ENCODE results near the gene CHKB. TPM values are rescaled to one million over a fixed set of nuclear protein-coding genes. Genes with fewer than 3 reads are reported as not detected.

Gene CHKB
- total RNA-seq, 1 donor from 2014 or later = 36.1 TPM

GRCh38 chr22:50622723-50623327 is 40.2 kb upstream of the CHKB start:
- Mint-ChIP-seq H3K4me3 (ENCODE audit: unreplicated experiment) (no peak overlapping the region), H3K36me3 (ENCODE audit: low read depth, unreplicated experiment) (peaks cover 2% of the 10 kb centered on the region), H3K27me3 (ENCODE audit: low read depth, unreplicated experiment) (peaks cover 15% of the 10 kb centered on the region), H3K9me3 (ENCODE audit: unreplicated experiment) (no peaks in the 10 kb centered on the region), H3K4me1 (ENCODE audit: low read depth, unreplicated experiment) (peaks cover 5% of the 10 kb centered on the region), H3K27ac (ENCODE audit: unreplicated experiment) (no peak overlapping the region)
- no peak overlapping the region for H3K27ac ChIP-seq (ENCODE audit: low read depth, low read length)
- DNase-seq (ENCODE audit: low read depth) (no peak), FAIRE-seq (no peak)
- H2AFZ ChIP-seq (ENCODE audit: low read depth, low read length) = no peak overlapping the region
- TF ChIP-seq CTCF (IDR thresholded peaks at IDR 0.05; ENCODE audit: insufficient read depth, low read depth, low read length) (no peak), EZH2 (IDR thresholded peaks at IDR 0.05; ENCODE audit: insufficient read depth, low read length) (no peak)
- no peak overlapping the region for H3K4me2 ChIP-seq (ENCODE audit: low read length)
- H3K27me3 ChIP-seq (ENCODE audit: insufficient read depth, low read length) = peaks cover 16% of the 10 kb centered on the region
- H3K4me3 ChIP-seq (ENCODE audit: insufficient read depth, low read depth, low read length) = no peak overlapping the region
- no peak overlapping the region for H3K9ac ChIP-seq (ENCODE audit: low read length)
- no peaks in the 10 kb centered on the region for H3K79me2 ChIP-seq (ENCODE audit: insufficient read depth, low read length)
- no peaks in the 10 kb centered on the region for H3K36me3 ChIP-seq (ENCODE audit: insufficient read depth, low read length)
- peaks cover 9% of the 10 kb centered on the region for H4K20me1 ChIP-seq (ENCODE audit: insufficient read depth, low read length)
- H3K9me3 ChIP-seq (ENCODE audit: insufficient read depth, low read depth, low read length) = no peaks in the 10 kb centered on the region
- H3K4me1 ChIP-seq (ENCODE audit: insufficient read depth, low read length) = peaks cover 6% of the 10 kb centered on the region

GRCh38 chr22:50621948-50622722 is 39.5 kb upstream of the CHKB start:
- no peak for FAIRE-seq
- Histone ChIP-seq H3K9ac (ENCODE audit: low read length) (no peak overlapping the region), H3K36me3 (ENCODE audit: insufficient read depth, low read length) (no peaks in the 10 kb centered on the region), H3K79me2 (ENCODE audit: insufficient read depth, low read length) (no peaks in the 10 kb centered on the region), H3K9me3 (ENCODE audit: insufficient read depth, low read depth, low read length) (no peaks in the 10 kb centered on the region), H3K4me3 (ENCODE audit: insufficient read depth, low read depth, low read length) (no peak overlapping the region), H3K4me2 (ENCODE audit: low read length) (no peak overlapping the region), H4K20me1 (ENCODE audit: insufficient read depth, low read length) (peaks cover 9% of the 10 kb centered on the region), H3K27me3 (ENCODE audit: insufficient read depth, low read length) (peaks cover 16% of the 10 kb centered on the region), H2AFZ (ENCODE audit: low read depth, low read length) (no peak overlapping the region), H3K27ac (ENCODE audit: low read depth, low read length) (no peak overlapping the region), H3K4me1 (ENCODE audit: insufficient read depth, low read length) (peaks cover under 1% of the 10 kb centered on the region)
- no peak for DNase-seq (ENCODE audit: low read depth)
- peaks cover 5% of the 10 kb centered on the region for H3K4me1 Mint-ChIP-seq (ENCODE audit: low read depth, unreplicated experiment)
- peaks cover 15% of the 10 kb centered on the region for H3K27me3 Mint-ChIP-seq (ENCODE audit: low read depth, unreplicated experiment)
- no peak overlapping the region for H3K27ac Mint-ChIP-seq (ENCODE audit: unreplicated experiment)
- no peak for TF ChIP-seq CTCF (IDR thresholded peaks at IDR 0.05; ENCODE audit: insufficient read depth, low read depth, low read length)
- TF ChIP-seq EZH2 (IDR thresholded peaks at IDR 0.05; ENCODE audit: insufficient read depth, low read length) = no peak
- peaks cover 2% of the 10 kb centered on the region for H3K36me3 Mint-ChIP-seq (ENCODE audit: low read depth, unreplicated experiment)
- no peak overlapping the region for H3K4me3 Mint-ChIP-seq (ENCODE audit: unreplicated experiment)
- H3K9me3 Mint-ChIP-seq (ENCODE audit: unreplicated experiment) = no peaks in the 10 kb centered on the region
